22Rv1 (cell line): ENCODE measurements around the gene ABCB10.

Experiments used
- ZFX ChIP-seq: fragments of 450-650 bp; IDR thresholded peaks from 2 replicates; pipeline ENCODE4 v1.6.1; 2017; ENCODE audit warnings: antibody characterized with exemption, borderline replicate concordance
- TF ChIP-seq, protein P1 (sequence below): fragments of 450-650 bp; IDR thresholded peaks from 2 replicates; pipeline ENCODE4 v1.5.1; 2017; ENCODE audit warnings: mild to moderate bottlenecking

GRCh38 chr1:229547542-229547941, 11.0 kb downstream of the ABCB10 start:
- TF ChIP-seq, protein P1, sequence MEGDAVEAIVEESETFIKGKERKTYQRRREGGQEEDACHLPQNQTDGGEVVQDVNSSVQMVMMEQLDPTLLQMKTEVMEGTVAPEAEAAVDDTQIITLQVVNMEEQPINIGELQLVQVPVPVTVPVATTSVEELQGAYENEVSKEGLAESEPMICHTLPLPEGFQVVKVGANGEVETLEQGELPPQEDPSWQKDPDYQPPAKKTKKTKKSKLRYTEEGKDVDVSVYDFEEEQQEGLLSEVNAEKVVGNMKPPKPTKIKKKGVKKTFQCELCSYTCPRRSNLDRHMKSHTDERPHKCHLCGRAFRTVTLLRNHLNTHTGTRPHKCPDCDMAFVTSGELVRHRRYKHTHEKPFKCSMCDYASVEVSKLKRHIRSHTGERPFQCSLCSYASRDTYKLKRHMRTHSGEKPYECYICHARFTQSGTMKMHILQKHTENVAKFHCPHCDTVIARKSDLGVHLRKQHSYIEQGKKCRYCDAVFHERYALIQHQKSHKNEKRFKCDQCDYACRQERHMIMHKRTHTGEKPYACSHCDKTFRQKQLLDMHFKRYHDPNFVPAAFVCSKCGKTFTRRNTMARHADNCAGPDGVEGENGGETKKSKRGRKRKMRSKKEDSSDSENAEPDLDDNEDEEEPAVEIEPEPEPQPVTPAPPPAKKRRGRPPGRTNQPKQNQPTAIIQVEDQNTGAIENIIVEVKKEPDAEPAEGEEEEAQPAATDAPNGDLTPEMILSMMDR, result no peak
- TF ChIP-seq ZFX, result no peak
